ENCODE data around the gene JADE2.

DNA sequence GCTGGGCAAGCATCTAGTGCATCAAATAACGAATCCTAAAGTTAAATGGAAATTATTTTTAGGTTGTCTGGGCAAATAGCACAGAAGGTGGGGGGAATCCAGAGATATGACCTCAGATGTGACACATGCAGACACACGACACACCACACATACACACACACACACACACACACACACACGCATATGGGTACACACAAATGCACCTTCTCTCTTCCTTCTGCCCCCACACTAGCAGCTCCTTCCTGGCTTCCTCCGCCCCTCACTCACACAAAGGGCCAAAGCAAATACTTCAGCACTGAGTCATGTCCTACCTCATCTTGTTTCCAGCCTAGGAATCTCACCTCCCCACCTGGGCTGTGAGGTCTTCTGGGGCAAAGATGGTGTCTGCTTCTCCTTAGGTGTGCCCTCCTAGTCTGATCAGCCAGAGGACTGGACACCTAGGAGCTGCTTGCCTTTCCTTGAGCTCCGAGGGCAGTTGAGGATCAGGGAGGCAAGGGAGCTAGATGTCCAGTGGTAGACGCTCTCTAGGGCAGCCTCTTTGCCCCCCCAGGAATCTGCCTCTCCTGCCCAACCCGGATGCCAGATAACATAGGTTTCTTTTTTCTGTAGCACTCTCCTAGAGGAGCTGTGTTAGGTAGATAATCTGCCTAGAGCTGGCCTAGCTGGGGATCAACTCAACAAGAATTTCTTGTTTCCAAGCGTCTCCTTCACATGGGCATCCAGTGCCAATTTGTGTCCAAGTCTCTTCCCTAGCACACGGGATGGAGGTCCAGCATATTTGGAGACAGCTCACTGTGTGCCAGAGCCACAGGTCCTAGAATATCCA lies 14.3 kb upstream of the JADE2 start:
- no peak for TF ChIP-seq POLR2A (IDR thresholded peaks at IDR 0.05; ENCODE audit: low read depth, low read length)
- no peak for TF ChIP-seq TAF1 (IDR thresholded peaks at IDR 0.05; ENCODE audit: borderline replicate concordance, low read depth, low read length)
- no peak for TF ChIP-seq POLR2AphosphoS5 (IDR thresholded peaks at IDR 0.05; ENCODE audit: low read depth, low read length)

Data from GM12892 (cell line).